Neural cell (in vitro differentiated cells): Measurements from ENCODE around the gene RSRC1. TPM values are rescaled to one million over a fixed set of nuclear protein-coding genes. Genes with fewer than 3 reads are reported as not detected.

Experiments
- H2AFZ ChIP-seq: fragments of 200-600, 300-800 bp; sonication (generic), shearing (Covaris generic); 2 replicates; pipeline ENCODE4 v1.6.0; 2014; ENCODE audit warnings: low read depth, mild to moderate bottlenecking, antibody characterized with exemption, low read length, moderate library complexity
- H3F3A ChIP-seq: fragments of 200-600 bp; shearing (Covaris generic); 2 replicates; pipeline ENCODE4 v1.6.1; 2016; ENCODE audit warnings: mild to moderate bottlenecking, moderate library complexity, mixed read lengths, antibody characterized with exemption, low read length; ENCODE audit not compliant: insufficient read depth, poor library complexity, severe bottlenecking
- H3K27ac ChIP-seq: fragments of 200-600, 300-800 bp; sonication (generic), shearing (Covaris generic); 2 replicates; pipeline ENCODE4 v1.5.1; 2014; ENCODE audit warnings: mild to moderate bottlenecking, low read length, moderate library complexity
- H3K27me3 ChIP-seq: fragments of 300-800, 200-600 bp; sonication (generic), shearing (Covaris generic); 2 replicates; pipeline ENCODE4 v1.6.0; 2014; ENCODE audit warnings: mild to moderate bottlenecking, low read depth, low read length, moderate library complexity; ENCODE audit not compliant: insufficient read depth
- H3K36me3 ChIP-seq: fragments of 300-800, 200-600 bp; sonication (generic), shearing (Covaris generic); 2 replicates; pipeline ENCODE4 v1.5.1; 2014; ENCODE audit warnings: mild to moderate bottlenecking, antibody characterized with exemption, low read length, moderate library complexity; ENCODE audit not compliant: insufficient read depth
- H3K4me2 ChIP-seq: fragments of 300-800, 200-600 bp; sonication (generic), shearing (Covaris generic); 2 replicates; pipeline ENCODE4 v1.6.0; 2014; ENCODE audit warnings: mild to moderate bottlenecking, low read length
- H3K4me3 ChIP-seq: fragments of 300-800, 200-600 bp; sonication (generic), shearing (Covaris generic); 2 replicates; pipeline ENCODE4 v1.5.1; 2014; ENCODE audit warnings: mild to moderate bottlenecking, low read length, moderate library complexity
- H3K79me2 ChIP-seq: fragments of 200-600 bp; shearing (Covaris generic); replicated peaks from 2 replicates; pipeline ENCODE4 v1.6.0; 2014; ENCODE audit warnings: mild to moderate bottlenecking, low read length, moderate library complexity; ENCODE audit not compliant: insufficient read depth
- H3K9ac ChIP-seq: fragments of 300-800, 200-600 bp; sonication (generic), shearing (Covaris generic); 2 replicates; pipeline ENCODE4 v1.6.1; 2016; ENCODE audit warnings: mild to moderate bottlenecking, low read length, mixed read lengths
- H3K9me2 ChIP-seq: fragments of 200-600 bp; shearing (Covaris generic); 2 replicates; pipeline ENCODE4 v1.6.1; 2016; ENCODE audit warnings: mild to moderate bottlenecking, low read length, mixed read lengths; ENCODE audit not compliant: insufficient read depth
- H3K9me3 ChIP-seq: fragments of 200-600, 300-800 bp; sonication (generic), shearing (Covaris generic); 2 replicates; pipeline ENCODE4 v1.6.1; 2016; ENCODE audit warnings: mild to moderate bottlenecking, mixed run types, low read length, moderate library complexity, mixed read lengths
- H4K20me1 ChIP-seq: fragments of 200-600 bp; shearing (Covaris generic); 2 replicates; pipeline ENCODE4 v1.6.1; 2016; ENCODE audit warnings: mild to moderate bottlenecking, mixed run types; ENCODE audit not compliant: insufficient read depth
- CTCF ChIP-seq: fragments of 450-650 bp; IDR thresholded peaks from 2 replicates; pipeline ENCODE4 v1.5.1; 2014; ENCODE audit warnings: antibody characterized with exemption, mild to moderate bottlenecking, moderate library complexity; ENCODE audit not compliant: poor library complexity, severe bottlenecking
- EP300 ChIP-seq: fragments of 450-650 bp; conservative IDR thresholded peaks from 2 replicates; pipeline ENCODE4 v1.6.1; 2014; ENCODE audit warnings: antibody characterized with exemption, mild to moderate bottlenecking, moderate library complexity; ENCODE audit not compliant: poor library complexity, severe bottlenecking
- EZH2 ChIP-seq: fragments of 200-600, 300-800 bp; shearing (Covaris generic), sonication (generic); IDR thresholded peaks from 2 replicates; pipeline ENCODE4 v1.6.1; 2014; ENCODE audit warnings: antibody characterized with exemption, low read length, borderline replicate concordance, mild to moderate bottlenecking; ENCODE audit not compliant: insufficient read depth, poor library complexity, severe bottlenecking
- MXI1 ChIP-seq: fragments of 450-650 bp; conservative IDR thresholded peaks from 2 replicates; pipeline ENCODE4 v1.6.1; 2014; ENCODE audit warnings: antibody characterized with exemption, mild to moderate bottlenecking; ENCODE audit not compliant: poor library complexity, severe bottlenecking
- POLR2AphosphoS5 ChIP-seq: IDR thresholded peaks from 2 replicates; pipeline ENCODE4 v1.6.1; 2012
- RAD21 ChIP-seq: fragments of 450-650 bp; conservative IDR thresholded peaks from 2 replicates; pipeline ENCODE4 v1.6.1; 2014; ENCODE audit warnings: antibody characterized with exemption, mild to moderate bottlenecking, moderate library complexity
- REST ChIP-seq: IDR thresholded peaks from 2 replicates; pipeline ENCODE4 v1.6.1; 2012; ENCODE audit warnings: borderline replicate concordance
- SMC3 ChIP-seq: fragments of 450-650 bp; conservative IDR thresholded peaks from 2 replicates; pipeline ENCODE4 v1.6.1; 2014; ENCODE audit warnings: antibody characterized with exemption, mild to moderate bottlenecking, moderate library complexity; ENCODE audit not compliant: poor library complexity
- TAF1 ChIP-seq: IDR thresholded peaks from 2 replicates; pipeline ENCODE4 v1.6.1; 2012; ENCODE audit warnings: low read depth
- polyA plus RNA-seq: library from polyadenylated mRNA; depleted of rRNA; stranded (reverse); fragments of >200 nt; gene quantifications from 2 replicates; pipeline ENCODE4 v1.2.3, GENCODE V29; 2014

Gene RSRC1
- polyA plus RNA-seq, 1 donor from 2014 or later = 28.1 TPM

DNA sequence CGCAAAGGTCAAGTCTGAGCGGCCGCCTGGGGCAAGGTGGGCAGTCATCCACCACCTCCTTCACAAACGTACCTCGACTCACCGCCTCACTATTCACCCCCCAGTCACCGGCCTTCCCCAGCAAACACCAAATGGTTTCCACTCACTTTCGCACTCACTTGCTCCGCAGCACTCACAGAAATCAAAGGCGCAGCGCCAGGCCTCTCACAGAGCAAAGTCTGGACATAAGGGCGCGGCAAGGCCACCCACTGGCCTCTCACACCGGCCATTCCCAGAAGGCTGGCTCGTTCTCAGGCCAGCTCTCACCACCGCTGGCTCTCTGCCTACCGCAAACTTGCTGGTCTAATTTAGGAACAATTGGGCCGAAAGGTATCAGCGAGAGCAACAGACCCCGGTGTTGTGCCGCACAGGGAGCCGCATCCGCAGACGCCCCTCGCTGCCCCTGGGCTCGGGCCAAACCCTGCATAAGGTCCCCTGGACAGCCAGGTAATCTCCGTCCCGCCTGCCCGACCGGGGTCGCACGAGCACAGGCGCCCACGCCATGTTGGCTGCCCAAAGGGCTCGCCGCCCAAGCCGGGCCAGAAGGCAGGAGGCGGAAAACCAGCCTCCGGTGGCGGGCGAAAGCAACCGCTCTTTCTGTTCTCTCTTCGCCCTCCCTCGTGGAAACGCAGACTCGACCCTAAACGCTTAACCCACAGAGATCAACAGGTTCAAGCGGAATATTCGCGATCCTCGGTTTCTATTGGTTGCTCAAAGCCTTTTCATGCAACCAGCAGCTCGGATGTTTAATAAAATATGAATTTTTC is 6.6 kb upstream of the RSRC1 start:
- Histone ChIP-seq H3K4me3 (peak overlapping the region; percentile 40), H3K79me2 (no peaks in the 10 kb centered on the region), H4K20me1 (no peaks in the 10 kb centered on the region), H2AFZ (no peak overlapping the region), H3K9me2 (no peaks in the 10 kb centered on the region), H3K27ac (no peak overlapping the region), H3K9ac (no peak overlapping the region), H3K4me2 (no peak overlapping the region), H3K27me3 (peaks cover 99% of the 10 kb centered on the region), H3F3A (no peaks in the 10 kb centered on the region), H3K9me3 (no peaks in the 10 kb centered on the region), H3K36me3 (no peaks in the 10 kb centered on the region)
- no peak for TF ChIP-seq TAF1
- TF ChIP-seq RAD21 = no peak
- no peak for TF ChIP-seq REST
- no peak for TF ChIP-seq SMC3
- TF ChIP-seq MXI1 = no peak
- TF ChIP-seq CTCF = no peak
- peak; percentile 72 for TF ChIP-seq EZH2
- no peak for TF ChIP-seq POLR2AphosphoS5

DNA sequence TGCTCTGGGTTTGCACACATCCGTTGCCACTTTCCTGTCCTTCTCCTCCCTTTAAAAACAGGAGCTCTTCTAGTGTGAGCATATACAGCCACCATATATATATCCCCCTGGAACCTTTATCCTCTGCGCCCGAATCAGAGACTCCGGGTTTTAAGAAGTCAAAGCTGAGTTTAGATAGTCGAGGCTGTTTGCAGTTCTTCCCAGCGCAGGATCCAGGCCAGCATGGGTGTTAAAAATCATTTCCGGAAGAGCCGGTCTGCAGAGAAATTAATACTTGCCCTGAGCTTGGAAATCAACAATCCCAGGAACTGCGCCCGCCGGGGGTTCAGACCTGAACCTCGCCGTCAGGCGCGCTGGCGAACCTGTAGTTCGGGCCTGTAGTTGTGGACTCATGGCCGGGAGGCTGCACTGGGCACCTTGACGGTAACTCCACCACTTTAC is 6.0 kb upstream of the RSRC1 start:
- H2AFZ ChIP-seq = no peak overlapping the region
- no peaks in the 10 kb centered on the region for H4K20me1 ChIP-seq
- H3F3A ChIP-seq = no peaks in the 10 kb centered on the region
- TF ChIP-seq MXI1 (no peak), EZH2 (no peak), CTCF (no peak), RAD21 (no peak), REST (no peak), EP300 (no peak), TAF1 (no peak), POLR2AphosphoS5 (no peak), SMC3 (no peak)
- no peak overlapping the region for H3K9ac ChIP-seq
- H3K27me3 ChIP-seq = peaks cover 99% of the 10 kb centered on the region
- H3K79me2 ChIP-seq = no peaks in the 10 kb centered on the region
- no peak overlapping the region for H3K4me3 ChIP-seq
- H3K36me3 ChIP-seq = no peaks in the 10 kb centered on the region
- H3K9me3 ChIP-seq = no peaks in the 10 kb centered on the region
- no peaks in the 10 kb centered on the region for H3K9me2 ChIP-seq
- H3K4me2 ChIP-seq = no peak overlapping the region
- H3K27ac ChIP-seq = no peak overlapping the region
